GM23248 (cell line): ENCODE measurements around the gene ZDHHC16.

Experiments used
- EZH2 ChIP-seq: fragments of 200-600 bp; sonication (generic); IDR thresholded peaks from 2 replicates; pipeline ENCODE4 v1.6.1; 2018; ENCODE audit warnings: antibody characterized with exemption, mild to moderate bottlenecking; ENCODE audit not compliant: insufficient read depth, poor library complexity, severe bottlenecking
- EZH2phosphoT487 ChIP-seq: fragments of 200-600 bp; sonication (generic); IDR thresholded peaks from 2 replicates; pipeline ENCODE4 v1.6.1; 2018; ENCODE audit warnings: antibody characterized with exemption, moderate library complexity, mild to moderate bottlenecking, low read depth; ENCODE audit not compliant: insufficient read depth

- TF ChIP-seq EZH2, result no peak
- TF ChIP-seq EZH2phosphoT487, result no peak
These were observed 13.1 kb downstream of the ZDHHC16 start for GRCh38 chr10:97459111-97459510.
